Measurements from ENCODE around the gene CEP170B.

Gene CEP170B

DNA sequence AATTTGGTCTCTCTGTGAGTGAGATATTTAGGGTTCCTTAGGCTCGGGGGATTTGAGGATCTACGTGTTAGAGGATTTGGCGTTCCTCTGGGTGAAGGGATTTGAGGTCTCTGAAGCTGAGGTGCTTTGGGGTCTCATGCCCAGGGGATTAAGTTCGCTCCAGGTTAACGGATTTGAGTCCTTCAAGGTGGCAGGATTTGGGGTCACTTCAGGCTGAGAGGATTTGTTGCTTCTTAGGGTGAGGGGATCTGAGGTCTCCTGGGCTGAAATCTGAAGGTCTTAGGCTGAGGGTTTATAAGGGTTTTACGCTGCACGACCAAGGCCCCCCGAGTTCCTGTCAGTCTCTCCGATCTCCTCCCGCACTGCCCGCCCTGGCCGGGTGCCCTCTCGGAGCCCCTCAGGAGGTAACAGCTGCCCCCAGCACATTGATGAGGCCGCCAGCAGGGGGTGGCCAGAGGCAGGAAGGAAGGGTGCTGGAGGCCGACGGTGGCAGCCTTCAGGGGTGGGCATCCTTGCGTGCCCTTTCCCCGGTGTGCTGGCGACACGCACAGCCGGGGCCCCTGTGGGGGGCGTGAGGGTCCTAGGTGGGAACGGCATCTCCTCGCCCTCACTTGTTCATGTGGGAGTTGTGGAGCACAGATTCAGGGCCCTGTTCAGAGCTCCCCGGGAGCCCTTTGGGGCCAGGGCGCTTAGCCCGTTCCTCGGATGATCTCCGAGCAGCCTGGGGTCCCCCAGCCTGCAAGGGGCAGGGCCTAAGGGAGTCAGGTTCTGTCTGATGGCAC lies 14.3 kb downstream of the CEP170B start:
- Mint-ChIP-seq H3K9me3 (no peaks in the 10 kb centered on the region), H3K27ac (no peak overlapping the region), H3K27me3 (ENCODE audit: low read depth, poor library complexity) (peaks cover 9% of the 10 kb centered on the region), H3K4me1 (peaks cover 13% of the 10 kb centered on the region), H3K36me3 (ENCODE audit: low read depth) (no peaks in the 10 kb centered on the region), H3K4me3 (no peak overlapping the region)
- DNase-seq = peak; percentile 4
- TF ChIP-seq CTCF (IDR thresholded peaks at IDR 0.05) = no peak

GRCh38 chr14:104879983-104880565 lies 15.0 kb downstream of the CEP170B start:
- TF ChIP-seq CTCF (IDR thresholded peaks at IDR 0.05) = no peak
- no peak overlapping the region for H3K27ac Mint-ChIP-seq
- peaks cover 13% of the 10 kb centered on the region for H3K4me1 Mint-ChIP-seq

GRCh38 chr14:104880584-104881210 lies 15.6 kb downstream of the CEP170B start:
- DNase-seq = peak; percentile 0
- Mint-ChIP-seq H3K4me1 (peaks cover 10% of the 10 kb centered on the region), H3K4me3 (no peak overlapping the region), H3K9me3 (no peaks in the 10 kb centered on the region), H3K27ac (no peak overlapping the region), H3K36me3 (ENCODE audit: low read depth) (no peaks in the 10 kb centered on the region), H3K27me3 (ENCODE audit: low read depth, poor library complexity) (peaks cover 6% of the 10 kb centered on the region)
- TF ChIP-seq CTCF (IDR thresholded peaks at IDR 0.05) = no peak

More at GRCh38 chr14:104879983-104880565, 15.0 kb downstream of the CEP170B start:
- DNase-seq = peak; percentile 0
- Mint-ChIP-seq H3K4me3 (no peak overlapping the region), H3K27me3 (ENCODE audit: low read depth, poor library complexity) (peaks cover 7% of the 10 kb centered on the region), H3K9me3 (no peaks in the 10 kb centered on the region), H3K36me3 (ENCODE audit: low read depth) (no peaks in the 10 kb centered on the region)

GRCh38 chr14:104881369-104881979 lies 16.4 kb downstream of the CEP170B start:
- H3K27me3 Mint-ChIP-seq (ENCODE audit: low read depth, poor library complexity) = peaks cover 6% of the 10 kb centered on the region
- DNase-seq = no peak
- H3K36me3 Mint-ChIP-seq (ENCODE audit: low read depth) = no peaks in the 10 kb centered on the region
- no peak overlapping the region for H3K4me3 Mint-ChIP-seq
- no peak overlapping the region for H3K27ac Mint-ChIP-seq
- H3K4me1 Mint-ChIP-seq = peaks cover 9% of the 10 kb centered on the region
- no peaks in the 10 kb centered on the region for H3K9me3 Mint-ChIP-seq
- TF ChIP-seq CTCF (IDR thresholded peaks at IDR 0.05) = no peak

GRCh38 chr14:104882325-104882973 lies 17.4 kb downstream of the CEP170B start:
- Mint-ChIP-seq H3K9me3 (no peaks in the 10 kb centered on the region), H3K4me1 (peaks cover 4% of the 10 kb centered on the region), H3K36me3 (ENCODE audit: low read depth) (no peaks in the 10 kb centered on the region), H3K27me3 (ENCODE audit: low read depth, poor library complexity) (peaks cover 6% of the 10 kb centered on the region), H3K27ac (no peak overlapping the region), H3K4me3 (no peak overlapping the region)
- TF ChIP-seq CTCF (IDR thresholded peaks at IDR 0.05) = no peak
- DNase-seq = peak; percentile 67

All from nephron progenitor cell (in vitro differentiated cells).